ENCODE data around the gene NFIL3.
A peak's percentile ranks its signal among the peaks of the same experiment; 100 is the strongest.

NFIL3 gene

DNA sequence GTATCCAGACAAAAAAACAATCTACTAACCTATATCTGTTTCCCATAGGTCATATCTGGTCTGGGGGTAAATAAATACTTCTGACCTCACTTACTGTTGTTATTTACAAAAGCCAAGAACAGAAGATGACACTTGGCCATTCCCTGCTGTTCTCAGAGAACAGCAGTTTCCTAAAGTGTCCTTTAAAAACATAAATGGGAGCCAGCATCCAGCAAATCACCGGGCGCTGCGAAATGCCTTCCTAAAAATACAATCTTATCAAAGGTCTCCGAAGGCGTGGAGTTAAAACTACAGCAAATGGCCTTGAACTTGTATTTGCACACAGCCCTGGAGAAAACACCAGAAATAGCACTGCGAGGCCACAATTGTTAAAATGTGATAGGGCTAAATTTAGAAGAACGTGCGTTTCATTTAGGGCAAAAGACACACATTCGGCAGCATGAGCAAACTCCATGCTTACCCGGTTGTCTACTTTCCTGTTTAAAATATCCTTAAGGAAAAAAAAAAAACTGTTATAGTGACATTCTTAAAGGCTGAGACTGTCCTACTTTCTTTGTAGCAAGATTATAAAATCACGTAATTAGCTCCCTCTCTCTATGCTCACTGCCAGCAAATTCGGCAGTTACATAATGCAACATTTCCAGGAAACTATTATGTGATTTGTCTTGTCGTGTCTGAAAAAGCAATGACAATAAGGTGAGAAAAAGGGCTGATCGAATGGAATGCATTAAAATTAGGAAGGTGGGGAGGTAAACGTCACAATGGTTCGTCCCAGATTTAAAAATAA, 1.5 kb downstream of the NFIL3 start:
- DNase-seq: peak; percentile 67

DNA sequence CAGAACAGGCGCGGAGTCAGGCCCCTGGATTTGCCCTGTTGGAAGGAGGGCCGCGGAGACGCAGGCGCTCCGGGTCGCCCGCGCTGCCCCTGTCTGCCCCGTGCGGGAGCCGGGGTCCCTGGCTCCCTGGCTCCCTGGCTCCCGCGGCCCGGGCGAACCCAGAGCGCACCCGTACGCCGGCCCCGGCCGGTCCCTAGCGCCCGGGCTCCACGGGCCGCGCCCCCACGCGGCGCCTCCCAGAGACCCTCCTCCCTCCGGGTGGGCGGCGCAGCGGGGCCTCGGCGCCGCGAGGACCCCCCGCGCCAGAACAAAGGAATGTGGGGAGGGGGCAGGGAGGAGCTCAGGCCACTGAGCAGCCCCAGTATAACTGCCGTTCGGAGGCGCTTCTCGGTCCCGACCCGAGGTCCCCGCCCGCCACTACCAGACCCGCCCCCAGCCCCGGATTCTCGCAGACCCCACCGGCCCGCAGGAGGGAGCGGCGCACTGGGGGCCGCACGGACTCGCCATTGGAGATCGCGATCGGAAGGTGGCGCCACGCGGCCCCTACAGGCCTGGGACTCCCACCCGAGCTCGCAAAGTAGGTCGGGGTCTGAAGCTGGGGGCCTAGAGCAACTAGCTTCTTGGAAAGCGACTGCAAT, 2.4 kb downstream of the NFIL3 start:
- peak; percentile 46 for DNase-seq

DNA sequence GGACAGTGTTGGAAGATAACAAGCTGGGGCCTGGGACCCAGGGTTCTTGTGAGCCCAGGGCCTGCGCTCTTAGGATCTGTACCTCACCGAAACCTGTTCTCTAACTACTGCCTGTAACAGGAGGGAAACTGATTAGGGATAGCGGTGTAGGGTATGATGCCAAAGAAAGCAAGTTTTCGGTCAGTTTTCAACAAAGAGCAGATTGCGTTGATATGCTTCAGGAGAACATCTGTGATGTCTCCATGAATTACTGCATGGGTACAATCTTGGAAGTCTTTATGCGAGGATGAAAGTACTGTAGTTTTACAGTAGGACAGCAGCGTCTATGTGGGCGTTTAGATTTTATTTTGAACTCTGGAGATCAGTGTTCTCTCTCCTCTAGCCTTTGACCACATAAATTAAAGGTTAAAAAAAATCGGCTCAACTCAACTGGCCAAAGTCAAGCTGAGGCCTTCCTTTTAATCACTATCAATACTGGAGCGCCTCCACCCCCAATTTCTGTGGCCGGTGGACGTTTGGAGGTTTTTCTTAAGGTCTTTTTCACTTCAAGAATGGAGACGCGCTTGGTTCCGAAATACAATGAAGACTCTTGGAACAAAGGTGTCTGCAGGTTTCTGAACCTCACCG, 3.0 kb downstream of the NFIL3 start:
- DNase-seq: peak; percentile 15

DNA sequence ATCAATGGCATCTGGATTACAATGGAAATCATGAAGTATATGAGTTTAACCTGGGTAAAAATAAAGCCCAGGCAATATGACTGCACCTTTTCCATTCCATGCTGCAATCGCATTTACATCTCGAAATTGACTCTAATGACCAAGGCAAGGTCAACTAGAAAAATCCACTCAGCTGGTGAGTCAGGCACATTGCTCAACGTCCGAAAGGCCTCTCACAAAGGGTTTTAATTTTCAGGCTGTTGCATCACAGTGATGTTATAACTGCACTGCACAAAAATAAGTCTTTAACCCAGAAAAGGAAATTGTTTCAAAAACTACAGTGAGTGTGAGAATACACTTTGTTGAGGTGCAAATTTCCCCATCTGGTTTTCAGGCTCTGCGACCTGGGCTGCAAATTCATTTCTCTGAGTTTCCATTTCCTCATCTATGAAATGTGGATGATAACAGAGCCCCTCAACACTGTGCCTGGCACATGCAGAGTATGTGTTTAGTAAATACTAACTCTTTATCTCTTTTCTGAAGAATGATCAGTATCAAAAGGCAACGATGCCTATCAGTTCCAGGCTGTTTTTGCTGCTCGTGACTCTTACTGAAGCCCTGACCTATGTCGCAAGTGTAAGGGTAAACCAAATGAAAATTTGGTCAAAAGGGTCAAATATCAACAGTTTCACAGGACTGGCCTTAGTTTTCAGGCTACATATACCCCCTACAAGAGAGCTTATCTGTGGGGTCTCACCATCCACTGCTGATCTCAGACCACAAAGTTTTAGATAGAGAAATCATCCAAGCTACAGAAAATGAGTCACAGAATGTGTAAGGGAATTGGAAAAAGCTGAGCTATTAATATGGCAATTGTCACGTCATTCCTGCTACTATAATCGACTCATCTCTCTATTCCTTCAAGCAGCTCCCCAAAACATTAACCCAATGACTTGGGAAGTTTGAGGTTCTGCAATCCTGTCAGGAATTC, 4.1 kb downstream of the NFIL3 start:
- DNase-seq: peak; percentile 94

DNA sequence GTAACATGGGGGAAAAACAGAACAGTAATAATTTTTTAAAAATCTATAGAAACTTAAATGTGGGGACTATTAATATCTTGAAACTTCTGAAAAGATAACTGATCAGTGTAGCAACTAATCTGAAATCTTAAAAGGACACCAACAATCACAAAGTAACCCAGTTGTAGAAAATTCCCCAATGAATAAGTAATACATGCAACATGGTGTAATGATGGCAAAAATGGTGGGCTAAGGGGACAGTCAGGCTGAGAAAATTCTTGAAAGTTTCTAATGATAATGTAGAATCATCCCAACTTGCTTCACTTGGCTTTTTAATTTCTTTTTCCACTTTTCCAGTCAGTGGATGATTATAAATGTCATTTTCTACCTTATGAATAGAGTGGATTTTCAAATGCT, 5.4 kb downstream of the NFIL3 start:
- DNase-seq: no peak

DNA sequence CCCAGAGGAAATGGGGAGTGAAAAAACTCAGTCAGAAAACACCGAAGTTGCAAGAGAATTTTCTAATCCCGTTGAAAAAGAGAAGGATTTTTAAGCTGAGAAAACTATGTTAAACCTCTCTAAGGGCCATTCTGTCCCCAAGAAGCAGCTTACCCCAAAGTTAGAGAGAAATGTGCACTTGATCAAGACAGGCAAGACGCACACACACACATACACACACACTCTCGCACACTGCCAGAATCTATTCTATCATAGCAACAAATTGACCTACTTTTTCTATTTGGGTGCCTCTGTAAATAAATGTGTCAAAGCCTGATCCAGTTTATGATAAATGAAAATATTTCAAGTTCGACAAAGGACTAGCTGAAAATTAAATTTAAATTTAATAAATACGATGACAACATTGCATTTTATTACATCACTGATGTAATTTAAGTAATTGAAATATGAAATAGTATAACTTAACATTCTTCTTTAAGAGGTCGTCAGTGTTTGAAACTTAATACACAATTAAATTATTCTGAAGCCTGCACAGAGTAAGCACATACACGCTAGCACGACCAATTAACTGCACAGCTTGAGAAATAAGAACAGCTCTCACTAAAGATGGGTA, 5.9 kb downstream of the NFIL3 start:
- no peak for DNase-seq

DNA sequence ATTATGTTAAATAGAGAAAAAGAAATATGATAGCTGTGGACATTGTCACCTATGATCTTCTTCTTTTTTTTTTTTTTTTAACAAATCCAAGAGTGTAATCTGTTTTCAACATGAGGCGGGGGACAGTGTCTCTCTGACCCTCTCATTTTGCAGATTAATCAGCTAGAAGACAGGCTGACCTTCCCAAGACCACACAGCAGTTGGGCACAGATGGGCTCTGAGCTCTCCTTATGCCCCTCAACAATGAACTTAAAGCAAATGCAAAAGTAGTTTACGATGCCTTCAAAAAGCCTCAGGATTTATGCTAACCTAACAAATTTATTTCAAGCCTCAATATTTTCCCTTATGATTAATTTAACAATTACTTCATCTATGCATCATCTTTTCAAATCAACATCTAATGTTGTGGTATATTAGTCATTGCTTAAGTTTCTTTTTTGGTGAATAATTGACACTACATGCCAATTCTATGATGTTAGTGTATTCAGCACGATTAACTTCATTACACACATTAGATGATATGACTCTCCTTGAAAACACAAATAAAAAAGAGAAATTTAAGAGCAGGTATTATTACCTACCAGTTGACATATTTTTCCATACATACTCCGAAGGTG, 7.4 kb downstream of the NFIL3 start:
- peak; percentile 69 for DNase-seq

DNA sequence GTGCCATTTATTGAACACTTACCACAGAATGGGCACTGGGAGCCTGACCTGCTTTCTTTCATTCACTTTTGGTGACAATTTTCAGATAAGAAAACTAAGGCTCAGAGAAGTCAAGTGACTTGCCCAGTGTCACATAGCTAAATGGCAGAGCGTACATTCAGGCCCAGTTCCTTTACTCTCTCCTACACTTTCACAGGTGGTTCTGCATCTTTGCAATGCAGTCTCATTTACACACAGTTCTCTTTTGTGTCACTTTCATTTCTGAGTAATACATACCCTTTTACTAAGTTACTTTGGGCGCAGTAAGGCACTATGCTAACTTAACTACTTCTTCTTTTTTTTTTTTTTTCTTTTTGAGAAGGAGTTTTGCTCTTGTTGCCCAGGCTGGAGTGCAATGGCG, 8.3 kb downstream of the NFIL3 start:
- no peak for DNase-seq

DNA sequence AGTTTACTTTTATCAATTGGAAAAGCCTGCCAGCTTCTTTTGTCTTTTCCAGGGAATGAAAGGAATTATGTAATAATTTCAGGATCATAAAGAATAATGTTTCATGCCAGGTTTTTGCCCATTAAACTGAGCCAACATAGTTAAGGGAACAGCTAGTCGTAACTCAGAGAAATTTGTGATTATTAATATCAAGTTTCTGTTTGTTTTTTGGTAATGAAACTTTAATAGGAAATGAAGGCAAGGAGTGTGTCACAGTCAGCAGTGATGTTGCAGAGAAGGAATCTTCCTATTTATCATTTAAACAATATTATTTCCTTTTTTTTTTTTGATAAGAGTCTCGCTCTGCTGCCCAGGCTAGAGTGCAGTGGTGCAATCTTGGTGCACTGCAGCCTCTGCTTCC, 10.7 kb downstream of the NFIL3 start:
- DNase-seq: no peak

DNA sequence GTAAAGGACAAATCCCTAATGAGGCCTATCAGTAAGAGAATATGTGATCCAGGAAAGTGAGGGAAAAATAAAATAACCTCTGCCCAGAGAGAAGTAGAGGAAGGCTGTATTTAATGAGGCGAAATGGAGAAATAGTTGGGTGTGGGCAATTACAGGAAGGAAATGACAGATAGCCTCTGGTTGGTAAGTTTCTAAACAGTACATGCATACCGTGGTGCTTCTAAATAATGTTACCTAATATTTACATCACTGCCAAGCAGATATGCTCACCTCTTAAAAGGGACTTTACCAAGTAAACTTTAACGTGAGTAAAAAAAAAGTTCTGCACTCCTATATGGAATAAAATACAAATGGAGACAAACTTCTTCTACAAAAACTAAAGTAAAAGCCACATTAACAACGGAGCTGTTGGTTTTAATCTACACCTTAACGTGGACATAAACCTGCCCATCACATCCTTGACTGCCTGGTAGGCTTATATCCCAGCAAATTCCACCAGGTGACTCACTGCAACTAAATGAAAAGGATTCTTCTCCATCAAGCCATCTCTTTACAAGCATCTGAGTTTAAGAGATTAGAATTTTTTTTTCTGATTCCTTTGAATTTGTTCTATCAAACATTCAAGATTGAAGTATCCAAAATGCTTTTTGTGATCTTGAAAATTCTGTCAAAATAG, 12.4 kb downstream of the NFIL3 start:
- peak; percentile 29 for DNase-seq

DNA sequence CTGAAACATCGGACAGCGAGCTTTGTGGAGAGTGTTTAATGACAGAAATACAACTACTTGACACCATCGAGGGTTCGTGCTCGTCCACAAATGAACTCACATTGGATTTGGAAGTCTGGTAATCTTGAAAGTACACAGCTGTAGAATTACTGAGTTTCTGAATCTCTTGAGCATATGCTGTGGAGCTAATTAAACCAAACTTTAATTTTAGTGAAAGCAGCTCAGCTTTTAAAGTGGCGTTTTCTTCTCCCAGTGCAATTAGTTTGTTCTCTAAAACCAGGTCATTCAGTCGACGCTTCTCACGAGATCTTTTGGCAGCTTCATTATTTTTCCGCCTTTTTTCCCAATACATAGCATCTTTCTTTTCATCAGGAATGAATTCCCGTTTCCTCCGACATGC, 13.5 kb downstream of the NFIL3 start:
- no peak for DNase-seq

DNA sequence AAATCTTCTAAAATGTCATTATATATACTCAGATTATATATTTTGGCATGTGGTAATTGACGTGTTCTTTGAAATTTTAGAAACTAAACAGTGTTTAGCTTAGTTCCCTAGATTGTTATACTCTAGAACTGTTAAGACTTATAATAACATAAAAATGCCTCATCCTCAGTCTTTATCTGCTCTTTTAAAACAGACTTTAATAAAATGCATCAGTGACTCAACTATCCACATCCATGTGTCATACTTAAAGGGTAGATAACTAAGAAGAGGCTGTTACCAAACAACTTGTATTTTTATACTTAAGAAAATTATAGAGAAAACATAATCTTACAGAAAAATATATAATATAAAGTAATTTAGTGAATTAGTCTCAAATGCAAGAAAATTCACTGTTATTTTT, 15.2 kb downstream of the NFIL3 start:
- peak; percentile 40 for DNase-seq

DNA sequence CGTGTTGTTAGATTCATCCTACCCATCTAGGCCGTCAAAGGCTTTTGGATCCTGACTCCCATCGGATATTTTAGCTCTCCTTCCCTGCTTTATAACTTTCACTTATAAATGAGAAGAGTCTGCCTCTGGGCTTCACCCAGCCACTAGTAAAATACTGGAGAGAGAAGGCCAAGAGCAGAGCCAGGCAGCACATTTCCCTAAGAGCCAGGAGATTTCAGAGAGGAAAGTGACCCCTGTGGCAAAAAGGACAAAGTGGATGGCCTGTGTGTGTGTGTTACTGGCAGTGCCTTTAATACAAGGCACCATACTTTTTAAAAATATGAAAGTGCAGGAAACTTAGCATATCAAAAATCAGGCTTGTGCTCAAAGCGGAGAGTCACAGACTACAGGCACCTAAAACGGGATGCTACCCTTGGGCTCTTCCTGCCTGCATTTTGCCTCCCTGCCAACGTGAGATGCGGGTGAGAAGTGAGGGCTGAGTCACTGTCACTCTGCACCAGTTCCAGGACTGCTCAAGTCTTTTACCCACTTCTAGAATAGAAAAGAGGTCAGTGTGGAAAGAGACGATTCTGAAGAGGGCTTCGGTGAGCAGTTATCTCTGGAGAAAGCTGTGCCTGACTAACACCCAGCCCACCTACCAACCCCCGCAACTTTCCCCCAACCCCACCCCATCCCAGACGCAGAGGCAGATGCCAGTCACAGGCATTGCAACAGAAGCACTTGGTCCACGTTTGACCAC, 15.9 kb downstream of the NFIL3 start:
- DNase-seq: no peak

DNA sequence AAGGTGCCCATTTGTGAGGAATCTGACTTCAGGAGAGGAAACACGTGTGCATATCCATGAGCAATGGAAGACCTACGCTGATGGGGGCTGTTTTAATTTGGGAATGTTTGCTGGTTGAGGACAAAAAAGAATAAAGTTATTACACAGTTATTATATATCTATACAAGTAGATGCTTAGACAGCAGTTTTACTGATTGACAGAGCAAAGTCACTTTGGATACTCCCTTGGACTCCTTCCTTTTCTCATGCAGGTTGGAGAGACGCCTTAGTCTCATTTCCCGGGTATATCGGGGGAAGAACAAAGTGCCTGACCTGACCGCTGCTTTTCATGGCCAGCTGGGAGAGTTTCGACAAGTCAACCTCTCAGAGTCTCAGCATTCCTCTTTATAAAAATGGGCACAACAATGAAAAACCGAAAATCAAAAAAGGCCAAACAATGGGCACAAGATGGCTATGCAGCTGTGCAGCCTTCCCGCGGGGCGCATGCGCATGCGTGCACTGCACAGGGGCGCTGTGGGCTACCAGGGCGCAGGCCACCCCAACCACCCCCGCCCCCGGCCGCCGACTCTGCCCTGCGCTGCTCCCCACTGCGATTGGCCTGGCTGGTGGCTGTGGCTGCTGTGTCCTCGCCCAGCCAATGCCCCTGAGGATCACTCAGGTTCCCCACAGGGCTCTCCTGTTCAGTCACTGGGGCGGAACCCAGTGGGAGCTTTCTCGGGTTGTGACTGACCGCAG, 18.1 kb downstream of the NFIL3 start:
- DNase-seq: no peak

DNA sequence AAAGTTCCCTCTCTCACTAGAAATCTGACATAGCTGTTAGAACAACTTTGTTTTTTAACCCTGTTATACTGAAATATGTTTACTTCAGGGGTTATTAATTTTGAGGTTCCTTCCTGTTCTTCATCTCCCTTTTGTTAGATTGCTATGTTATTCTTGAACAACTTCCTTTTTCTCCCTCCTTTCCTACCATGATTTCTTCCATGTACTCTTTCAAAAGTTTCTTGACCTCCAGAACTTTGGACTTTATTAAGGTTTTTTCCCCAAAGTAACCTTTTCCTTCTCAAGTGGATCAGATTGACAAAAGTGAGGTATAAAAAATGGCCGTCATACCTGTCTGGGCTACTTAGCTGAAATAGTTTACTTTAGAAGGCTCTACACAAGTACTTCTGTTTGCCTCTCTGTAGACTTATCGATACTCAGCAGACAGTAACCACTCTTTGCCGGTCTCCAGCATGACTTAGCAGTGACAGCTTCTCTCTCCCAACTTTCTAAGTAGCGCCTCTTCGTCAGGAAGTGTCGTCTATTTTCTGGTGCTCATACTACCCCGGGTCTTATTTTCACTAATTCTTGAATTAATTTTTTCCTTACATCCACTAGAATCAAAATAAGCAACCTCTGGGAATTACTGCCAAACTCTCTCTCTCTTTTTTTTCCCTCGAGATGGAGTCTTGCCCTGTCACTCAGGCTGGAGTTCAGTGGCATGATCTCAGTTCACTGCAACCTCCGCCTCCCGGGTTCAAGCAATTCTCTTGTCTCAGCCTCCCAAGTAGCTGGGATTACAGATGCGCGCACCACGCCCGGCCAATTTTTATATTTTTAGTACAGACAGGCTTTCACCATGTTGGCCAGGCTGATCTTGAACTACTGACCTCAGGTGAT, 19.7 kb downstream of the NFIL3 start:
- DNase-seq: no peak

DNA sequence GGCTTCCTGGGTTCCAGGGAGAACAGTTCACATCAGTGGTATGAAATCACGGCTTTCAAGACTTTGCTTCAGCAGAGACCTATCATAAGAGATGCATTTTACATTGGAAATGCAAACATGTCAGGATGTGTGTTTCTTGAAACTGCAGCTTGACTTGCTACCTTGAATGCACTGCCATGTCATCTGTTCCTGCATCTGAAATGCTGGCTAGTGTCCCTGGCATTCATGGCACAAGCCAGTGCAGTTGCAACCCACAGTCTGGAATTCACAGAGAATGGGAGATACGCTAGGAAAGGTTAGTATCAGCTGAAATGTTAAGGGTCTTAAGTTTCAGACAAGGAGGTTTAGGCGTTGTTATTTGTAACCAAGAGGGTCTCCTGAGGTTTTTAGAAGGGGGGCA, 24.7 kb downstream of the NFIL3 start:
- DNase-seq: no peak

DNA sequence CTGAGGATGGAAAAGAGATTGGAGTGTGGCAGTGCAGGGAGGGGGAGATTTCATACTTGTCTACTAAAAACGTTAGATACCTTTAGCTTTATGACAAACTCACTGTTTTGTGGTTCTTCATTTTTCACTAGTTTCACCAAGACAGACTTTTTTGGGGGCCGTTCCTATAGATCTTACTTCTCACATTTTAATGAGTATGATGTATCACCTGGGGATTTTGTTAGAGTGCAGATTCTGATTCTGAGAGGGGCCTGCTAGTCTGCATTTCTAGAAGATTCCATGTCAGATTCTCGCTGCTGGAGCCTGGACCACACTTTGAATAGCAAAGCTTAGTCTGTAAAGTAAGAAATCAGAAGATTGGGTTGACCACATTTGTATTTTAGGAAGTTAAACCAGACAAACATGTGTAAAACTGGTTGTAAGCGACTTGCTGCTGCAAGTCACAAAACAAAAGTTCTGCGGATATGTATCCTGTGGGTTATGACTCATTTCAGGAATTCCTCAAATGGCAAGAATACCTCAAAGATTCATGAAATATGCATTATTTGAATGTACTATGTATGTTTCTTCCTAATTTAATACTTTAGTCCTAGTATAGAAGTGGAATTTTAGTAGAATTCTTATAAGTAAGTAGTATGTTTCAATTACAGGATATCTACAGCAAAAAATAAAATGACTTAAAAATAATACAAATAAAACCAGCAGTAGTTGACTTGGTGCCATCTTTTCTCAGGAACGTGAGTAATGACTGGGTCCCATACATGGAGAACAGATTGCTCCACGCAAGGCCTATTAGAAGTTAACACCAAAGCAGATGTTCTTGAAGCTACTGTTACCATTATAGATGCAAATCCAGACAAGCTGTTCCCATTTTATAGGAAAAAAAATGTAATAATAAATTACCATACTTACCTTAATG, 27.8 kb downstream of the NFIL3 start:
- peak; percentile 95 for DNase-seq

DNA sequence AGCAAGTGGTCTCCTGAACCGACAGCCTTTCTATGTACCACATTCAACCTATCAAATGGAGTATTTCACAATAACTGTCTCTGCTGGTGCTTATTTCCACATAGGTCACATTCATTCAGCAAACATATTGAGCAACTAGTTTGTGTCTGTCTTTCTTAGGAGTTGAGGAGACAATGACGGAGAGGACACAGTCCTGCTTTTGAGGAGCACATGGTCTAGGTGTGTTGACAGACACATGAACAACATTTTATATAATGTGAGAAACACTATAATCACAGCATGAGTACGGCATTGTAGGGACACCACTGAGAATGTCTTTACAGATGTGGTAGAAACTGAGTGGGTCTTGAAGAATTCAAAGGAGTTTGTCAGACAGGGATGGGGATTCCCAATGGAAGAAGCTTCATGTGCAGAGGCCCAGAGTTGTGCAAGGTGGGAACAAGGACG, 28.5 kb downstream of the NFIL3 start:
- DNase-seq: peak; percentile 34

Data from fibroblast of skin of right biceps (primary cell).